AG04450 (cell line): Measurements from ENCODE around the gene VAV3. TPM values are rescaled to one million over a fixed set of nuclear protein-coding genes. Genes with fewer than 3 reads are reported as not detected.

Experiments
- CTCF ChIA-PET: fragments of 300-600, 350-600 bp; formaldehyde crosslinking; extraction: SDS; loops from one replicate; lab custom pipeline; 2022; ENCODE audit warnings: antibody characterized with exemption, inconsistent platforms; lab: Charles Lee
- POLR2A ChIA-PET: fragments of 350-600 bp; formaldehyde crosslinking; extraction: SDS; loops from one replicate; lab custom pipeline; 2021; ENCODE audit warnings: antibody characterized with exemption, inconsistent platforms; lab: Yijun Ruan, JAX
- DNase-seq: peaks from one replicate; pipeline ENCODE4 v3.0.0-alpha.2; 2011; ENCODE audit warnings: low read depth, low spot score
- H3K27ac ChIP-seq: one replicate; pipeline ENCODE4 v1.5.1; 2012; ENCODE audit warnings: low read depth, low read length, control low read depth
- H3K27me3 ChIP-seq: one replicate; pipeline ENCODE4 v1.6.0; 2012; ENCODE audit warnings: low read length; ENCODE audit not compliant: control insufficient read depth, insufficient read depth
- H3K4me3 ChIP-seq: 2 replicates; pipeline ENCODE4 v1.5.1; 2011; ENCODE audit warnings: mild to moderate bottlenecking, low read depth, low read length, control low read depth
- H3K9me3 ChIP-seq: 2 replicates; pipeline ENCODE4 v1.5.1; 2012; ENCODE audit warnings: low read length; ENCODE audit not compliant: control insufficient read depth, insufficient read depth
- CTCF ChIP-seq: IDR thresholded peaks from 2 replicates; pipeline ENCODE4 v1.5.1; 2011; ENCODE audit warnings: low read depth, low read length, control low read depth, inconsistent platforms
- polyA plus RNA-seq: library from polyadenylated mRNA; depleted of rRNA; stranded (reverse); fragments of >200 nt; gene quantifications from 2 replicates; pipeline ENCODE4 v1.2.3, GENCODE V29; 2011

Gene VAV3
- polyA plus RNA-seq, 1 experiment = 0.02 TPM

- Histone ChIP-seq H3K27ac (no peak overlapping the region), H3K4me3 (no peak overlapping the region), H3K9me3 (no peaks in the 10 kb centered on the region; the same call in 1 of the 2 replicates), H3K27me3 (peaks cover 21% of the 10 kb centered on the region)
- DNase-seq = no peak
- ChIA-PET CTCF (no interaction called here), POLR2A (no interaction called here)
- TF ChIP-seq CTCF = no peak
These were observed 457 bp downstream of the VAV3 start for GRCh38 chr1:107964336-107965109.

GRCh38 chr1:107963601-107964335 is 1.2 kb downstream of the VAV3 start:
- CTCF ChIA-PET = no interaction called here
- POLR2A ChIA-PET = no interaction called here
- no peak for DNase-seq
- Histone ChIP-seq H3K9me3 (no peaks in the 10 kb centered on the region; the same call in 1 of the 2 replicates), H3K4me3 (no peak overlapping the region), H3K27ac (no peak overlapping the region), H3K27me3 (peaks cover 21% of the 10 kb centered on the region)
- no peak for TF ChIP-seq CTCF

- CTCF ChIA-PET = no interaction called here
- POLR2A ChIA-PET = no interaction called here
- H3K27me3 ChIP-seq = peaks cover 21% of the 10 kb centered on the region
These were observed 2.0 kb downstream of the VAV3 start for GRCh38 chr1:107963008-107963407.

GRCh38 chr1:107954719-107955415 is 10.1 kb downstream of the VAV3 start:
- no peak for TF ChIP-seq CTCF
- Histone ChIP-seq H3K27me3 (no peaks in the 10 kb centered on the region), H3K9me3 (no peaks in the 10 kb centered on the region), H3K4me3 (no peak overlapping the region), H3K27ac (no peak overlapping the region)
- DNase-seq = no peak
- CTCF ChIA-PET = no interaction called here
- POLR2A ChIA-PET = no interaction called here

More at GRCh38 chr1:107963008-107963407, 2.0 kb downstream of the VAV3 start:
- no peak for TF ChIP-seq CTCF
- no peak overlapping the region for H3K4me3 ChIP-seq
- no peak overlapping the region for H3K27ac ChIP-seq
- DNase-seq = no peak
- no peaks in the 10 kb centered on the region; the same call in 1 of the 2 replicates for H3K9me3 ChIP-seq
